CD4-positive, alpha-beta T cell treated with Interleukin-12 subunit alpha and Interleukin-12 subunit beta, for 1 hour (primary cell): ENCODE data around the gene UBE2QL1.

Experiments
- DNase-seq: peaks from one replicate; pipeline ENCODE4 v3.0.0-alpha.2; 2020

UBE2QL1 gene

GRCh38 chr5:6455571-6456200 lies 7.0 kb downstream of the UBE2QL1 start:
- DNase-seq: no peak

- no peak for DNase-seq
Measured at GRCh38 chr5:6456766-6457370, 8.2 kb downstream of the UBE2QL1 start.

GRCh38 chr5:6457592-6457991 lies 8.9 kb downstream of the UBE2QL1 start:
- no peak for DNase-seq

DNA sequence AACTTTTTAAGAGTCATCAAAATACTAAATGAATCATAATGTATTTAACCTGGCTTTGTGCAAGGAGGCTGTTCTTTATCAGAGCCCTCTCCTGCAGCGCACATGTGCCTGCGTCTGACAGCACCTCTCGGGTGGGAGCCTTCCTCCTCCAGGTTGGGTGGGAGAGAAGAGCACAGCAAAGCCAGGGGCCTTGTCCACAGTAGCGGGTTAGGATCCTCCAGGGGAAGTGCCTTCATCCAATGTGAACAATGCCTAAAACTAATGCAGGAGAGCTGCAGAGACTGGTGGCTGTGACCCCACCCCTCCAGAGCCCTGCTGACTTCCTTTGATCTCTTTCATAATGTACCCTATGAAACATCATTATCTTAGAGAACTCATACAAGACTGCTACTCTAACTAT lies 10.2 kb downstream of the UBE2QL1 start:
- DNase-seq: no peak

GRCh38 chr5:6459896-6460295 lies 11.2 kb downstream of the UBE2QL1 start:
- DNase-seq: no peak

DNA sequence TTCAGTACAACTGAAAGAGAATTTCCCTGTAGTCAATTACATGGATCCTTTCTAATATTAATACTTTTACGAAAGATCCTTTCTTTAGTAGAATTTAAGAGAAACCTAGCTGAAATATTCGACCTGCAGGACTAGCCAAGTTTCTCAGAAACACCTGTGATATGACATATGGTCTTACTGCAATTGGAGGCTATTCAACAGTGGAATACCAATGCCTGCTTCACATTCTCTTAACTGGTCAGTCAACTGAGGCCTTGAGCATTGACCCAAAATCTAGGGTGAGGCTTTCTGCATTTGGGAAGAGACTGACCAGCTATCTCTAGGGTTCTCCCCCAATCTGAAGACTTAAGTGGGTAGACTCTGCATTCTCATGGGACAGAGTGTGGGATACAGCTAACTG lies 12.3 kb downstream of the UBE2QL1 start:
- no peak for DNase-seq

DNA sequence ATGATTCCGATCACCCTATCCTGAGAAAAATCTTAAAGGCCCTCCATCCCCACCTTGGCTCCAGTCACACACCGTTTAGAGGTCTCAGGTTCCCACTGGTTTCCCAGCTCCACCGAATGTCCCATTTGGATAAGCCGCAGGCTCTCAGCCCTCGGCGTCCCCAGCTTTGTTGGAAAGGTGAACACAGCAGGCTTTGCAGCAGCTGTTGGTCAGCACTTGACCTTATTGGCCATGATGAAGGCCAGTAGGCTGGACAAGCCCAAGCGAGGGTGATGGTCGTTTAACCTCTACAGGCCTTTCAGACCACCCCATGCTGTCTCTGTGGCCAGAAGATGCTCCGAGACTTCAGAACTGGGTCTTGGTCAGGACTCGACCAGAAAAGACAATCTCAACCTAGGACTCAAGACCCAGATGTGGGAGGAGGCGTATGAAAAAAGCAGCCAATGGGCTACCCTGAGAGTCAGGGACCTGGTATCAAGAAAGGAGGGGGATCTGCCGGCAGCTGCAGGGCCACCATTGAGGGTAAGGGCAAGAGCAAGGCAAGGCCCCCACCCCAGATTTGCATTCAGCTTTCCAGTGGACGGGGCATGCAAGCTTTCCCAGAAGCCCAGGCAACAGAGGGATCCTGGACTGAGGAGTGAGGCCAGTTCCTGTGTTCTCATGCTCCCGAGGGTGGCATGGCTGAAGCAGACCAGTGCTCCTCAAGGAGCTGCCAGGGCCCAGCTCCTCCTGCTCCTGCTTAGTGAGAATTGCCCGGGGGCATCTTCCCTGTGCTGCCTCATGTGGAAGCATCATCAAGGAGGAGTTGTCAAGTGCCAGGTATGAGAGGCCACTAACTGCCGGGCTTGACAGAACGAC lies 13.4 kb downstream of the UBE2QL1 start:
- DNase-seq: no peak

DNA sequence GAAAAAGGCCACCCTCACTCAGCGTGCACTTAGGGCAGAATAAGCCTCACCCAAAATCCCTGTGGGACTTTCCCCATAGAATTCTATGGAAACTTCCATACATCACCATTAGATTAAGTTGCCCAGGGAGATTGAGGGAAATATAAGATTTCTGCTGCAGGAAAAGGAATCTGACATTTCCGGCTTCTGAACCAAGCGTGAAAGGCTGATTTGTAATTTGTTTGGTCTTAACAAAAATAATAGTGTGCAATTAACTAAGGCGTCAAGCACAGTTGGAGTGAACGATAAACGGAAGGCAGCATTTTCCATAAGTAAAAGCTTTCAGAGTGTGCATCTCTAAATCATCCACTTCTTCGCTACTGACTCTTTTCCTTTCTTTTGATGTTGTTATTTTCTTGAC lies 14.0 kb downstream of the UBE2QL1 start:
- DNase-seq: no peak

DNA sequence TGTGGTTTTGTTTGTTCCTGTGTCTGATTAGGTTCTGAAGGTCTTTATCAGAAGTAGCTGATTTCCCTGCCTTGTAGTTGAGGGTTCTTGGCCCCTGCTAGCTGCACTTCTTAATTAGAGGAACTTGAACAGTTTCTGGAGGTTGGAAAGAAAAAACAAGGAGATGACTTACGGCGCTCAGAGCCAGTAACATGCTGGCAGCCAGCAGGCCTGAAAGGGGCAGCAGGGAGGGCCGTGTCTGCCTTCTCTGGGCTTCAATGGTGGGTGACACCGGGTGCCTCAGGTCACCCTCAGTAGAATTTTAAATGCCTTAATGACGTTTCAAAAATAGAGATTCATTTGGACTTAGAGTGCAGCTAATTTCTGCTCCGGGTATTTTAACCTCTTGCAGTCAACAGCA lies 15.8 kb downstream of the UBE2QL1 start:
- DNase-seq: no peak

DNA sequence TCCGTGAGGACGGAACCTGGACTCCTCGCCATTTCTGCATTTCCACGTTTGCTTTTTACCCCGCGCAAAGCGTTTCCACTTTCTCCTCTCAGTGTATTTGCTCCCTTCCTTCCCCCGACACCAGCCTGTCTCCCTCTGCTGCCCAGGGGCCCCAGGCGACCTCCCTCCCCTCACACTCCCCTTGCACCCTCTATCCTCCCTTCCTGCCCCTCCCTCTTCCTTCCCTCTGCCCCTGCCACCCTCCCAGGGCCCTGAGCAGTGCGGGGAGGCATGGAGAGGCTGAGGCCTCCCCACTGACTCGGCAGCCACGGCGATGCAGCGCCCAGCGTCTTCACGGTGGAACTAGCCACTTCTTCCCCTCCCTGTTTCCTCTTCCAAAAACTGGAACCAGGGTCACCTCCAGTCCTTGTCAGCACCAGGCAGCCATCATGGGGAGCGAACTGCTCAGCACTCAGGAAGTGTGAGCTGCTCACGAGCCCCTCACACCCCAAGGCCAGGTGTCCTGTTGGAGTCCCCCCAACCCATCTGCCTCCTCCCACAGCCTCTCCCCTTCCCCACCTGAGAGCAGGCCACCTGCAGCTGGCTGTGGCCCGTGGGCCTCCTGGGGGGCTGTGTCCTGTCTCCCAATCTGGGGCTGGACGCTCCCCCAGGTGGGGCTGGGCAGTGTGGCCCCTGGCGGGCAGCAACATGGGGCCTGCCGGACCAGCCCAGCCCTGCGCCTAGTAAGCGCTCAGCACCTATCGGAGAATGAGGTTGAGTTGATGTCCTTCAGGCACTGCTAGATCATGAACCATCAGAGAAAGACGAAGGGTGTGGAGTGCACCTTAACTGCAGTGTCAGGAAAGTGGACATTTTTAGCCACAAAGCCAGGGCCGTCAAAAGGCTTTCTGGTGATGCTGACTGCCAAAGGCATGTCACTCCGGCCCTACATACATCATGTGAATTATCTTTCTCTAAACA lies 17.5 kb downstream of the UBE2QL1 start:
- DNase-seq: no peak

GRCh38 chr5:6466975-6467567 lies 18.4 kb downstream of the UBE2QL1 start:
- DNase-seq: no peak

GRCh38 chr5:6467591-6467990 lies 18.9 kb downstream of the UBE2QL1 start:
- no peak for DNase-seq

DNA sequence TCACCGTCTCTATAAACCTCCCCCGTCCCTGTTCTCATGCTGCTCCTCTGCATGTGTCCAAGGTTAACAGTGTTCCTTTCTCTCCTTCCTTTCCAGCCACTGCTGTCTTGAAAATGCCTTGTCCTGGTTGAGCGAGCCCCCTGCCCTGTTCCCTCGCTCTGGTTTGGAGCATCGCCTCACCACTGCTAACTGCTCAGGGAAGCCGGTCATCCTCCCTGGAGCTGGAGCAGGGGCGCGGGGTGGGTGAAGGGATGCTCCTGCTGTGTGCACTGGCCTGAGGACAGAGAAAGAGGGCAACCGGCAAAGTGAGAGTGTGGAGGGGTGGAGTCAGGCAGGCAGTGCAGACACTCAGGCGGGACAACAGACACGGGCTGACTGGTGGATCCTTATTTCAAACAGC lies 19.4 kb downstream of the UBE2QL1 start:
- DNase-seq: no peak

- no peak for DNase-seq
Measured at GRCh38 chr5:6468870-6469269, 20.2 kb downstream of the UBE2QL1 start.

DNA sequence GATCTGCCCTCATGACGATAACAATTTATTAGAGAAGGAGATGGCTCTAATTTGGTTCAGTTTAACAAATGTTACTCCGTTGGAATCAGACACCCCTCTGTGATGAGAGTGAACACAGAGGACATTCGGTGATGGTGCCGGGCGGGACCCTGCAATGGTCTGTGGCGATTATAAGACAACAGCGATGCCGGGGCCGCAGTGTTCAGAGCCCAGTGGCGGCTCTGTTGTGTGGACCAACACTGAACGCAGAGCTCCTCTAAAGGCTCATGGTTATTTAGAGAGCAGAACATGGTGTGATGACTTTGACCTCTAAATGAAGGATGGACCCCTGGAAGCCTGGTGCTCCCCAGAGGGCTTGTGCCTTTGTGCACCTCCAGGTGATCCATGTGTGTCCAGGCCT lies 21.2 kb downstream of the UBE2QL1 start:
- DNase-seq: no peak

GRCh38 chr5:6470672-6471071 lies 22.0 kb downstream of the UBE2QL1 start:
- no peak for DNase-seq

GRCh38 chr5:6471252-6471651 lies 22.6 kb downstream of the UBE2QL1 start:
- no peak for DNase-seq

GRCh38 chr5:6472792-6473191 lies 24.1 kb downstream of the UBE2QL1 start:
- no peak for DNase-seq

DNA sequence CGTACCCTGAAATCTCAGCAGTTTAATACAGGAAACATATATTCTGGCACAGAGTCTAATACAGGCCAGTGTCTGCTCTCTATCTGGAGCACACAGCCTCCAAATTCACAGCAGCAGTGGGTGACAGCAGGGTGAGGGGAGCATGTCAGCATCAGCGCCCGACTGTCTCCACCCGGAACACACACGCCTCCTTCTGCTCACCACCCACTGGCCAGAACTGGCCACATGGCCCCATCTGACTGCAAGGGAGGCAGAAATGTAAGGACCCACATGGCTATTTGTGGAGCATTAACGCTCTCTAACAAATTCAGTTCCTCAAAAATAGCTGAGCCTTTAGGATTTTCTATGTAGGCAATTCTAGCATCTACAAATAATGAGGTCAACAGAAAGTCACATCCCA lies 24.6 kb downstream of the UBE2QL1 start:
- no peak for DNase-seq

- DNase-seq: no peak
Measured at GRCh38 chr5:6475626-6476312, 27.1 kb downstream of the UBE2QL1 start.

GRCh38 chr5:6476313-6476661 lies 27.6 kb downstream of the UBE2QL1 start:
- DNase-seq: no peak

DNA sequence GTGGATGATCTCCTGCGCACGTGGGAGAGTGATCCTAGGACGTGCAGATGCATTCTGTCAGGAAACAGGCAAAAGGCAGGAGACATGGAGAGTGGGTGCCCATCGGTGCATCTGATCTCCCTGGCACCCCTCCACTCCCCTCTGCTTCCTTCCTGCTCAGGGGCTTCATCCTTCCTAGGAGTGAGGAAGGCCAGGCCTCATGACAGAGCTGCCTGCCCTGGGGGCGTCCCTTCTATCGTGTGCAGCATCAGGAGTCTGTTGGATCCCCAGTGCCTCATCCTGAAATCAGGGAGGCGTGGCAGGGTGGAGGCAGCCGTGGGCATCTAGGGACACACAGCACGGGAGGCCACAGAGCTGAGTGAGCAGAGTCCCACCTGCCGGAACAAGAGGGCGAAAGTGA lies 30.1 kb downstream of the UBE2QL1 start:
- no peak for DNase-seq
